HG03354 (cell line): ENCODE results near the gene CPNE5.
"Not testable (repeated sequence)": the region's sequence is repeated elsewhere in the genome, so short reads cannot be mapped to it uniquely, and the experiment has no call there.

Source experiments
- ATAC-seq: cut with Tn5 transposase; IDR thresholded peaks from one replicate; pipeline ENCODE4 v1.9.1; 2021; ENCODE audit warnings: mild to moderate bottlenecking; ENCODE audit not compliant: unreplicated experiment, poor library complexity, severe bottlenecking

Gene CPNE5

DNA sequence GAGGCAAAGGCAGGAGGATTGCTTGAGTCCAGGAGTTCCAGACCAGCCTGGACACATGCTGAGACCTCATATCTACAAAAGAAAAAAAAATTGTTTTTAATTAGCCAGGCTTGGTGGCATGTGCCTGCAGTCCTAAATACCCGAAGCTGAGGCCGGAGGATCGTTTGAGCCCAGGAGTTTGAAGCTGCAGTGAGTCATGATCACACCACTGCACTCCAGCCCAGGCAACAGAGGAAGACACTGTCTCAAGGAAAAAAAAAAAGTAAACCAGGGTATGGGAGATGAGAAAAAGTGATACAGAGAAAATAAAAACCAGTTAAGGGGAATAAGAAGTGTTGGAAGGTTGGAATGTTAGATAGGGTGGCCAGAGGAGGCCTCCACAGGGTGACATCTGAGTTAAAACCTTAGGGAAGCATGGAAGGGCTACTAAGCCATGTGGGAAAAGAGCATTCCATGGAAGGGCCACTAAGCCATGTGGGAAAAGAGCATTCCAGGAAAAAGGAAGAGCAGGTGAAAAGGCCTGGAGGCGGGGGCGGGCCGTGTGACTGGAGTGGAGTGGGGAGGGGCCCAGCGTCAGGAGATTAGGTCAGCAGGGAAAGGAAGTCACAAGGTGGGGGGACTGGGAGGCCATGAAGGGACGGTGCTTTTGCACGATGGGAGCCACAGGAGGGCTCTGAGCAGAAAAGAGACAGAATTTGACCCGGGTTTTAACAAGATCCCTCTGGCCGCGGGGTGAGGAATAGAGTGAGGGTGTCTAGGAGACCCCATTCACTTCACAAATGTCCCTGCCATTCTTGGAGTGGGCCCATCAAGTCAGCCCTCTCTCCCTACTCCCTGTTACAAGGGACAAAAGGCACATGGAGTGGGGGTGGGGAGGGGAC, 18.3 kb downstream of the CPNE5 start:
- ATAC-seq: no peak

DNA sequence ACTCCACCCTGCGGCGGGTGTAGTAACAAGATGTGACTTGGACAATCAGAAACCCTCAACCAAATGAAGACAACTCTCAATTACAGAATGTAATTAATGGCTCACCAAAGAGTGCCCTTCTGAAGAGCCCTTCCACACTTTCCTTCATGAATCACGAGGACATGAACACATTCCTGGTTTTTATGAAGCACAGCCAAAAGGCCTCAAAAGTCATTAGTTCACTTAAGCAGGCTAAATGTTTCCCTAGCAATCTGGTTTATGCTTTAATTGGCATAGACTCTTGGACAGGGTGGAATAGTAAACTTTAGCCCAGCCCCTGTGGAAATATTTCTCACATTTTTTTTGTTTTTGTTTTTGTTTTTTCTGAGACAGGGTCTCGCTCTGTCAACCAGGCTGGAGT, 20.5 kb downstream of the CPNE5 start:
- ATAC-seq: no peak

DNA sequence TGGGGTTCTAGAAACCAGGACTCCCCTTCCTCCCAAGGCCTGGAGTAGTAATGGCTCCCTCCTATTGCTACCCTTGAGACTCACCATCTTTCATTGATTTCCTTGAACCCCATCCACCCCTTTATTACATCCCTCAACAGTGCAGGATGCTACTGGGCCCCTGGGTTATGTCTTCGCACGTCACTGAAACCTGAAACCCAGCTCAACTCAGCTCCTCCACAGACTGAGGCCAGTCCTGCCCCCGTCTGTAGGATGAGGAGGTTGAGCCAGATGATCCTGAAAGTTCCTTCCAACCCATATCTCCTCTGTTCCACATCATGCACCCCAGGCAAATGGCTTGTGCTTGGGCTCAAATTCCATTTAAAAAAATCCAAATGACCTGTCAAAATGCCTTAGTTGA, 21.4 kb downstream of the CPNE5 start:
- no peak for ATAC-seq

DNA sequence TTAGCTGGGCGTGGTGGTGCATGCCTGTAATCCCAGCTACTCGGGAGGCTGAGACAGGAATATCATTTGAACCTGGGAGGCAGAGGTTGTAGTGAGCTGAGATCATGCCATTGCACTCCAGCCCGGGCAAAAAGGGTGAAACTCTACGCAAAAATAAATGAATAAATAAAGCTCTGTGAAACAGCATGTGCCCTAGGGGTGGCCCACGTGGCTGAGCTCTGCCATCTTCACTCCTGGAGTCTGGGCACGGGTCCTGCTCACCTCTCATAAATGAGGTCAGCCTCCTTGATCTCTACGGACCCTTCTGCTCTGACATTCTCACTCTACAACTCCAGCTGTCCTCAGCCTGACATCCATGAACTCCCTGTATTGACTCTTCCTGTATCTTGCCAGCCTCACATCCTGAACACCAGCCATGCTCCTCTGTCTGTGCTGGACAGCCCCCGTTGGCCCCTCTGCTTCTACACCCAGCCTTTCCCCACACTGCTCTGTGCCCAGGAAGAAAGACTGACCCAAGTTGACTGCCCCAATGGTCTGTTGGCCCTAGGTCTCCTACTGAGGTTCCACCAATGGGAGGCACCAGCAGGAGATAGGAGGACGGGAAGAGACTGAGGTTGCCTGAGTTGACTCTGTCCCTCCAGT, 21.9 kb downstream of the CPNE5 start:
- ATAC-seq: no peak

DNA sequence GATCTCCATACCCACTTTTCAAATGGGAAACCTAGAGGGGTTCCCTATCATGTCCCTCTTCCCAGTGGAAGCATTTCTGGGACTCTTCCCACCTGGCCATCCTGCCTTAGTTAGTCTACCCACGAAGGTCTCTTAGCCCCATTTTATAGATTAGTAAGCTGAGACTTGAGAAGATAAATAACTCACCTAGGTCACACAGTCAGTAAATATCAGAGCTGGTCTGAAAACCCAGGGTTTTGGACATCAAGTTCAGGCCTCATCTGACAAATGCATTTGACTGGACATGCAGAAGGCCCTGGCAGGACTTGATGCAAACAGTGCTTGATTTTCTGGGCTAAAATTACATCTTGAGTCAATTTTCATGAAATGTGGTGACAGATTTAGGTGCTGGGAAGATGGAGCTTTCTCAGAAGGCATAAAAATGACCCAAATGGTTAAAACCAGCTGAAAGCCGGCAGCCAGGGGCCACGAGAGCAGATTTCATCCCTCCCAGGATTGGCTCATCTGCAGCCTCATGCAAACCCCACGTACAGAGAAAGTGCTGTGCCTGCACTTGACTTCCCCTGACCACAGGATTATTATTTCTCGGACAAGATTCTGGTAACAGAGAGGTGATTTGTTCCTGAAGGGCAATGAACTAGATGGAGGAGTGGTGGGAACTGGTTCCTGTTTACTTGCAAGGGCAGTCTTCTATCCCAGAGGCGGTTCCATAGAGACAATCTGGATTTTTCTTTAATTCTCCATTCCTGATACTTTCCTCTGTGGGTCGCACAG, 23.1 kb downstream of the CPNE5 start:
- ATAC-seq: no peak

DNA sequence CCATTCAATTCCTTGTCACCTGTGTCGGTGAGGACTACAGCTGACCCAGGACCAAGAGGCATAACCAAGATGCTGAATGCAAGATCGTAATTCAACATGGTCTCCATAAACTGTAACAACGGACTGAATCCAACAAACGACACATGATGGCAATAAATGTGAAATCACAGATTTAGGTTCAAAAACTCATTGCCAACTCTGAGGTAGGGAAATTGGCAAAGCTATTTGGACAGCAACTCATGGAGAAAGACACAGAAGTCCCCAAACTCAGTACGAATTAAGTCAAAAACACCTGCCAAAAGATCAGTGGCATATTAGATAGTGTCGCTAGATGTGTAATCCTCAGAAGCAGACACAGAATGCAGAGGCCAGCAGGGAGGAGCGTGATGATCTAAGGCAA, 25.0 kb downstream of the CPNE5 start:
- ATAC-seq: no peak

DNA sequence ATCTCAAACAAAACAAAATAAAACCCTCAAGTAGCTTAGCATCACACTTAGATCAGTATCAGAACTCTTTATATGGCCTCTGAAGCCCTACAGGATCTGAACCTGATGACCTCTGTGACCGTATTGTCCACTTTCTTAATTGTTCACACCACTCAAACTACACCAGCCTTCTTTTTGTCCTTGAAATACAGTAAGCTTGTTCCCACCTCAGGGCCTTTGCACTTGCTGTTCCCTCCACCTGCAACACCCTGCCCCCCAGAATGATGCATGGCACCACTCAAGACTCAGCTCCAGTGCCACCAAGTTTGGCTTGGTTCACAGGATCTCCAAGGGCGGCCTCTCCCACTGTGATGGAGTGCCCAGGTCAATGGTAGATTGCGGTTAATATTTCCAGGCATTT, 25.7 kb downstream of the CPNE5 start:
- no peak for ATAC-seq

DNA sequence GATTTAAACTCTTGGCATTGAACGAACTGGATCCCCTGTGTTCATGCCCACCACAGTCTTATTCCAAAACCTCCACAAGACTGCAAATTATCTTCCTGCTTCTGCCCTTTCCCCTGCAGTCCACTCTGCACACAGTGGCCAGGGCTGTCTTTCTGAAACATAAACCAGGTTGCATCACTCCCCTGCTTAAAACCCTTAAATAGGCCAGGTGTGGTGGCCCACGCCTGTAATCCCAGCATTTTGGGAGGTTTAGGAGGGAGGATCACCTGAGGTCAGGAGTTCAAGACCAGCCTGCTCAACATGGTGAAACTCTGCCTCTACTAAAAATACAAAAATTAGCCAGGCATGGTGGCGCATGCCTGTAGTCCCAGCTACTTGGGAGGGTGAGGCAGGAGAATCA, 26.2 kb downstream of the CPNE5 start:
- ATAC-seq: not testable (repeated sequence)

DNA sequence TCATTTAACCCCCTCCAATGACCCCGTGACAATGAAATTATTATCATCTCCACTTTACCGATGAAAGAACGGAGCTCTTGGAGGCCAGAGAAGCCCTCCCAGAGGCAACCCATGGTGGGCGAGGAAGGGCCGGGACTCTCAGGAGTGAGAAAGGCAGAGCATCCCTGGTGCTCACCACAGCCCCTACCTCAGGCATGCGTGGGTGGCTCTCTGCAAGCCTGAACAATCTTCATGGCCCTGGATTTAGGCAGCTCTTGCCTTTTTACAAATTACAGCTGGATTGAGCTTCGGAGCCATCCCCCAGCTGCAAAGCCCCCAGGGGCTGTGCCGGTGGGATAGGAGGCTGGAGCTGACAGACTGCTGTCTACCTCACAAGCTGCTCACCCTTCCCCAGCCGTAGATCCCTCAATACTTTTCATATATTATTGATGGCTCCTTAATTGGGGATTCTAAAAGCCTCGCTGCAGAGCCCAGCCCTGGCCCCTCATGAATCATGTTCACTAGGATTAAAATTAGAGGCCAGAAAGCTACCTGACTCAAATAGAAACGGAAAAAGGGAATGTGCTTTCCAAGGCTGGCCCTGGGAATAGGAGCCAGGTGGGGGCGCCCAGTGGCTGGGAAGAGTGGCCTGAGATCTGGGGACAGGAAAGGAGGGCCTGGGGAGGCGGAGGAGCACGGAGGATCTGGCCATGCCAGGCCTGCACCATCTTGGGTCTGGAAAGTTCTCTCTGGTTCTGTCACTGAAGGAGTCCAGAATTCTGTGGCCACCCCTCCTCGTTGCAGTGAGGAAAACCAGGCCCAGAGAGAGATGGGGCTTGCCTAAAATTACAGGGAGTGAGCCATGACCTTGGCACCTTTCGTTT, 29.1 kb downstream of the CPNE5 start:
- ATAC-seq: no peak

DNA sequence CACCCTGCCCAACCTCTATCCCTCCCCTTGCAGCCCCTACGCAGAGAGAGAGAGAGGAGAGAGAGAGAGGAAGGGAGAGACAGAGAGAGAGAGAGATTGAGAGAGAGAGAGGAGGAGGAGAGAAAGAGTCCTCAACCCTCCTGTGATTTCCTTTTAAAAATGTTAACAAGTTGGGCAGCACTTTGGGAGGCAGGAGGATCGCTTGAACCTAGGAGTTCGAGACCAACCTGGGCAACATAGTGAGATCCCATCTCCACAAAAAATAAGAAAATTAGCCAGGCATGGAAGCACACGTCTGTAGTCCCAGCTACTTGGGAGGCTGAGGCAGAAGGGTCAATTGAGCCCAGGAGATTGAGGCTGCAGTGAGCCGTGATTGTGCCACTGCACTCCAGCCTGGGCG, 30.1 kb downstream of the CPNE5 start:
- no peak for ATAC-seq

DNA sequence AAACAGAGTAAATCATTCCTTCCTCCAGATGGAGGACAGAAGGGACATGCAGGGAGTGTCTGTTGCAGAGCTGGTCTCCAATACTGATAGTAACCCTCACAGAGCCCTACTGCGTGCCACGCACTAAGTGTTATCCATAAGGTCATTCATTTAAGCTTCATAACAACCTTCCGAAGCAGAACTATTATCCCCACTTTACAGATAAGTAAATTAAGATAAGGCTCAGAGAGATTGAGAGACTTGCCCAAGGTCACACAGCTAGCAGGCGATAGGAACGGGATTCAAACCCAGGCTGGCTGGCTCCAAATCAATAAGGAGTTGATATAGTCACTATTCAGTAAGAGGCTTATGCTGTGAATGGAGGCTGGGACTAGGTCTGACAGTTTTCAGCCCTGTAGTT, 30.6 kb downstream of the CPNE5 start:
- no peak for ATAC-seq

DNA sequence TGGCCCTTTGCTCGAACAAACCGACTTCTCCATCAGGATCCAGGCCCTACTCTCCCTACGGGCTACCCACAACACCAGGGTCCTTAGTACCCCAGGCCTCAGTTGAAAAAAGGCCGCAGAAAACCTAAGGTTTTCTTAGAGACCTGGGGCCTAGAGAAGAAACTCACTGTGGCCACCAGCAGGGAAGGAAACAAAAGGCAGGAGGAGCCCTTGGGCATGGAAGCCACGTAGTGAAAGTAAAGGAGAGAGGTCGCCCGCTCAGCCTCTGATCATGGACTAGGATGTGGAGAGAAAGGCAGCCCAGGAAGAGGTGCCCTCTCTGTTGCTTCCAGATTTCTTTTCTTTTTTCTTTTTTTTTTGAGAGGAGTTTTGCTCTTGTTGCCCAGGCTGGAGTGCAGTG, 31.5 kb downstream of the CPNE5 start:
- ATAC-seq: no peak

DNA sequence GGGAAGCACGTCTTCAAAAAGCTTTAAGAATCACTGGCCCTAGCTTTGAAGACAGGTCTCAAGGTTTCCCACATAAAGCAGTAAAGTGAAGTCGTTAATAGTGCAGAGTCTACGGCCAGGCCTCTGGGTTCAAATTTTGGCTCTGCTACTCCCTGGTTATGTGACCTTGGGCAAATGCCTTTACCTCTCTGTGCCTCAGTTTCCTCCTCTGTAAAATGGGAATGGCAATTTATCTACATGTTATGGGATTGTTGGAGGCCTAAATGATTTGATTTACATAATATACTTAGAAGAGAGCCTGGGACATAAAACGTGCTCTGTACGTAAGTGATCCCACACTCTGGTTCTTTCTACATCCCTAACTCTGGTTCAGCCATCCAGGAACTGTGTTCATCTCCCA, 32.1 kb downstream of the CPNE5 start:
- ATAC-seq: no peak

DNA sequence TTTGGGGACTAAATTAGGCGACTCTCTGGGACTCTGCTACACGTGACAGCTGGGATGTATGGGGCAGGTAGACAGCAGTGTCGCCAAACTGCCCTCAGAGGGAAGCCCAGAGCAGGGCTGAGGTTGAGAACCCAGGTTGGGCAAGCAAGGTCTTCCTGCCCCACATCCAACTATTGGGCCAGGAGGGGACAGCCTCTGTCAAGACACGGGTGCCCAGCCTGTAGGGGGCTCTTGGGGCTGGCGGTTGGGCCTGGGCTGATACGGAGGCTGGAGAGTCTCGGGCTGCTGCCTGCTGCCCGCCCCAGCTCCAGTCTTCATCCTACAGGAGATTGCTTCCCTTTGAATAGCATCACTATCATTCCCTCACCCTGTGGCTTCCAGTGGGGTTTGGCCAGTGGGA, 33.3 kb downstream of the CPNE5 start:
- no peak for ATAC-seq

DNA sequence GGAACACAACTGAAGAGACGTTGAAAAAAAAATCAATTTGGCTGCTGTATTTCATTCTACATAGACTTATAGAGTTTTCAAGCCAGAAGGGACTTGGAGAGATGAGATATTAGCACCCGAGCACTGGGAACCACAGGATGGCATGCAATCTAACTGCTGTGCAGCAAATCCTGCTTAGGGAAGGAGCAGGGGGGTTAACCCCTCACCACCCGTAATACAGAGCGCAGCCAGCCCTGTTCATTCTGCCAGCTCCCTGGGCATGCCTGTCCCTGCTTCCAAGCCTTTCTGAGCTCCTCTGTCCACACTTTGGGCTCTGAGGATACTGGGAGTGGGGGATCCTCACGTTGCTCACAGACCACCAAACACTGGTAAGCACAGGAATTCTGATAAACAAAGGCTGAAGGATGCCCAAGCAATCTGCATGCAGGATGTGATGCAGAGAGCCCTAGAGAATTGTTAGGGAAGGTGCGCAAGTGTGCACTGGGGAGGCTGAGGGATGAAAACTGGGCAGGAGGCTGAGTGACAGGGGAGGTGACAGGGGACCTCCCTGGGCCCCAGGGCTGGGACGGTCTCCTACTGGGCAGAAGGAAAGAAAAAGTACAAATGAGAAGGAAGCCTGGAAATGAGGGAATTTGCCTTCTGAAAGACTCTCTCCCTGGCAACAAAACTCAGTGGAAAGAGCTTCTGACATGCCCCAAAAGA, 34.0 kb downstream of the CPNE5 start:
- no peak for ATAC-seq

DNA sequence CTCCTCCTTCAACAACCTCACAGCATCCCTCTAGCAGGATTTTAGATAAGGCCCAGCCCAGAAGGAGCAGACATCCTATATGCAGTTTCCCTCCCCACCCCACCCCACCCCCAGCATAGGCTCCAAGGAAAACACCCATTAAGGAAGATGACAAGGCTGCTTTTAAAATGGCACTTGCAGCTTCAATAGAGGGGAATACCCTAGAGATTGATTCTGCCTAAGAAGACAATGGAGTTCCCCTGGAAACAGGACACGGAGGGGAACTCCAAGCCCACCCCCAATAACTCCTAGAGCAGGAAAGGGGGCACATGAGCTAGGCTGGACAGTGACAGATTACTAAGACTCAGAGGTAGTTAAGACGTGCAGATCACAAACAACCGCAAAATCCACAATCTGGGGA, 34.7 kb downstream of the CPNE5 start:
- no peak for ATAC-seq

DNA sequence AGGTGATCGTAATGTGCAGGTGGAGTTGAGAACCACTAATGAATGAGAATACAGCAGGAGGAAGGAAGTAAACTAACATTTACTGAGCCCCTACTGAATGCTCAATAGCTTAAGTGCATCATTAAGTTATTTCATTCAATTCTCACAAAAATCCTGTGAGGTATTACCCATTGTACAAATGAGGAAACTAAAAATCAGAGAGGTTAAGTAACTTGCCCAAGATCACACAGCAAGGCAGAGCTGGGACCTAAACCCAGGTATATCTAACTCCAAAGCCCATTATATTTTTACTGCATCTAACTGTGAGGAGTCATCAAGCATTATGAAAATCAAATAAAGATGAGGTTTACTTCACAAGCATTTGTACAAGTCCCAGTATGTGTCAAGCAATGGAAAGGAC, 35.3 kb downstream of the CPNE5 start:
- ATAC-seq: no peak

DNA sequence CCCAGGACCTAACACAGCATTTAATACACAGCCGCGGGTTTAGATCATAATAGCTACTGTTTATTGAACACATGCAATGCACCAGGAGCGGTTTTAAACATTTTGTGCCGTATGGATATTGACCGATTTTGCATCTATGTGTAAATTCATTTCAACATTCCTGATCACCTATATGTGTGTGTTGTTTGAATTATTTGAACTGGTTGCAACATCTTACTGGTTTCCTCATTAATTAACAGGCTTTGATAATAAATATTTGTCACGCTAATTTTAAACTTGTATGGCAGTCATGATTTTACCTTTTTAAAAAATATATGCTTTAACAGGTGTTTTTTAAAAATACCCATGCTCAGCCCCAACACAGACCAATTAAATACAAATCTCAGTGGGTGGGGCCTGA, 35.8 kb downstream of the CPNE5 start:
- no peak for ATAC-seq
